HG03108 (cell line): Measurements from ENCODE around the gene TRANK1.
"Not testable (repeated sequence)": the region's sequence is repeated elsewhere in the genome, so short reads cannot be mapped to it uniquely, and the experiment has no call there.

Source experiments
- ATAC-seq: cut with Tn5 transposase; IDR thresholded peaks from one replicate; pipeline ENCODE4 v1.9.1; 2021; ENCODE audit warnings: moderate library complexity; ENCODE audit not compliant: unreplicated experiment

TRANK1 gene

GRCh38 chr3:36944641-36945270 lies at the start of gene TRANK1:
TSS of gene TRANK1 (minus strand) at chr3:36945054. CDS start at chr3:36944809, 245 bp downstream.
- ATAC-seq: peak; percentile 52

- ATAC-seq: peak; percentile 92
Measured at GRCh38 chr3:36993326-36994283, 48.8 kb upstream of the TRANK1 start, which contains the start of gene MLH1. TSS of gene MLH1 (plus strand) at chr3:36993518. CDS start at chr3:36993548, 30 bp downstream.

GRCh38 chr3:36992806-36993325 lies 48.0 kb upstream of the TRANK1 start, which contains the start of gene EPM2AIP1:
TSS of gene EPM2AIP1 (minus strand) at chr3:36993131. CDS start at chr3:36993077, 54 bp downstream.
- ATAC-seq: peak; percentile 87

GRCh38 chr3:36991923-36992805 lies 47.3 kb upstream of the TRANK1 start:
- no peak for ATAC-seq

GRCh38 chr3:36991147-36991546 lies 46.3 kb upstream of the TRANK1 start:
- no peak for ATAC-seq

- no peak for ATAC-seq
Measured at GRCh38 chr3:36989568-36989967, 44.7 kb upstream of the TRANK1 start.

- no peak for ATAC-seq
Measured at GRCh38 chr3:36989005-36989404, 44.2 kb upstream of the TRANK1 start.

GRCh38 chr3:36988356-36988755 lies 43.5 kb upstream of the TRANK1 start:
- no peak for ATAC-seq

- no peak for ATAC-seq
Measured at GRCh38 chr3:36981006-36981405, 36.2 kb upstream of the TRANK1 start.

- ATAC-seq: no peak
Measured at GRCh38 chr3:36973139-36973538, 28.3 kb upstream of the TRANK1 start.

- no peak for ATAC-seq
Measured at GRCh38 chr3:36972163-36972562, 27.3 kb upstream of the TRANK1 start.

GRCh38 chr3:36969540-36970432 lies 24.9 kb upstream of the TRANK1 start:
- peak; percentile 99 for ATAC-seq

- no peak for ATAC-seq
Measured at GRCh38 chr3:36969085-36969484, 24.2 kb upstream of the TRANK1 start.

- ATAC-seq: no peak
Measured at GRCh38 chr3:36965440-36965839, 20.6 kb upstream of the TRANK1 start.

GRCh38 chr3:36964817-36965216 lies 20.0 kb upstream of the TRANK1 start:
- ATAC-seq: no peak

GRCh38 chr3:36964331-36964730 lies 19.5 kb upstream of the TRANK1 start:
- ATAC-seq: no peak

- ATAC-seq: not testable (repeated sequence)
Measured at GRCh38 chr3:36963008-36963407, 18.2 kb upstream of the TRANK1 start.

- ATAC-seq: no peak
Measured at GRCh38 chr3:36960502-36960901, 15.6 kb upstream of the TRANK1 start.

GRCh38 chr3:36959821-36960220 lies 15.0 kb upstream of the TRANK1 start:
- ATAC-seq: no peak
